Effector memory CD8-positive, alpha-beta T cell (primary cell): ENCODE data around the gene ZNF644.
A peak's percentile ranks its signal among the peaks of the same experiment; 100 is the strongest.

Experiments
- ATAC-seq: fragments of 150-1000 bp; cut with Tn5 transposase; replicated peaks from 2 replicates; pipeline ENCODE4 v1.10.0; 2021; ENCODE audit warnings: mild to moderate bottlenecking, moderate library complexity
- DNase-seq, 3 experiments: peaks; one replicate each; pipeline ENCODE4 v3.0.0; 2021
- H3K27ac Mint-ChIP-seq, 2 donors: one replicate each; pipeline ENCODE4 v1.8.0; 2022; ENCODE audit warnings: mild to moderate bottlenecking in 2 of 2, mixed read lengths in 2 of 2, moderate library complexity in 2 of 2
- H3K27me3 Mint-ChIP-seq, 2 donors: one replicate each; pipeline ENCODE4 v1.8.0; 2022; ENCODE audit warnings: mixed read lengths in 2 of 2
- H3K36me3 Mint-ChIP-seq: one replicate; pipeline ENCODE4 v1.8.0; 2022; ENCODE audit warnings: mild to moderate bottlenecking, moderate library complexity, mixed read lengths; ENCODE audit not compliant: insufficient read depth
- H3K4me1 Mint-ChIP-seq, 2 donors: one replicate each; pipeline ENCODE4 v1.8.0; 2022; ENCODE audit warnings: low read depth in 2 of 2, mixed read lengths in 2 of 2
- H3K4me3 Mint-ChIP-seq, 2 donors: one replicate each; pipeline ENCODE4 v1.8.0; 2022; ENCODE audit warnings: mild to moderate bottlenecking in 2 of 2, mixed read lengths in 2 of 2, moderate library complexity in 2 of 2
- H3K9me3 Mint-ChIP-seq, 2 donors: one replicate each; pipeline ENCODE4 v1.8.0; 2022; ENCODE audit warnings: mixed read lengths in 2 of 2

The ZNF644 gene

DNA sequence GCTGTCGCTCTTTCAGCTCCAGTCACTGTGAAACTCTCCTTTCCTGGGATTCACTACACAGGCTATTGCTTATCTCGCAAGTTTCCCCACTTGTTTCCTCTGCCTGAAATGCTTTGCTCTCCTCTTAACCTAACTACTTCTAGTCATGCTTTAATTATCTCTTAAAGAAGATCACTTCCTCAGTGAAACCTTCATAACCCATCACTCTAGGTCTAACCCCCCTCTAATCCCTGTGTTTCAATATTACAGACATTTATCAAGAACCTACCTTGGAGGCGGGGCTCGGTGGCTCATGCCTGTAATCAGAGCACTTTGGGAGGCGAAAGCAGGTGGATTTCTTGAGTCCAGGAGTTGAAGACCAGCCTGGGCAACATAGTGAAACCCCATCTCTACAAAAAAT is 16.7 kb upstream of the ZNF644 start:
- H3K36me3 Mint-ChIP-seq = no peaks in the 10 kb centered on the region
- ATAC-seq (no peak), DNase-seq (no peak)
- H3K9me3 Mint-ChIP-seq = peaks cover 0 to 5% of the 10 kb centered on the region in 2 donors
- H3K27ac Mint-ChIP-seq = no peak overlapping the region
- H3K27me3 Mint-ChIP-seq = peaks cover 0 to 6% of the 10 kb centered on the region in 2 donors
- H3K4me3 Mint-ChIP-seq = no peak overlapping the region
- H3K4me1 Mint-ChIP-seq = no peaks in the 10 kb centered on the region

DNA sequence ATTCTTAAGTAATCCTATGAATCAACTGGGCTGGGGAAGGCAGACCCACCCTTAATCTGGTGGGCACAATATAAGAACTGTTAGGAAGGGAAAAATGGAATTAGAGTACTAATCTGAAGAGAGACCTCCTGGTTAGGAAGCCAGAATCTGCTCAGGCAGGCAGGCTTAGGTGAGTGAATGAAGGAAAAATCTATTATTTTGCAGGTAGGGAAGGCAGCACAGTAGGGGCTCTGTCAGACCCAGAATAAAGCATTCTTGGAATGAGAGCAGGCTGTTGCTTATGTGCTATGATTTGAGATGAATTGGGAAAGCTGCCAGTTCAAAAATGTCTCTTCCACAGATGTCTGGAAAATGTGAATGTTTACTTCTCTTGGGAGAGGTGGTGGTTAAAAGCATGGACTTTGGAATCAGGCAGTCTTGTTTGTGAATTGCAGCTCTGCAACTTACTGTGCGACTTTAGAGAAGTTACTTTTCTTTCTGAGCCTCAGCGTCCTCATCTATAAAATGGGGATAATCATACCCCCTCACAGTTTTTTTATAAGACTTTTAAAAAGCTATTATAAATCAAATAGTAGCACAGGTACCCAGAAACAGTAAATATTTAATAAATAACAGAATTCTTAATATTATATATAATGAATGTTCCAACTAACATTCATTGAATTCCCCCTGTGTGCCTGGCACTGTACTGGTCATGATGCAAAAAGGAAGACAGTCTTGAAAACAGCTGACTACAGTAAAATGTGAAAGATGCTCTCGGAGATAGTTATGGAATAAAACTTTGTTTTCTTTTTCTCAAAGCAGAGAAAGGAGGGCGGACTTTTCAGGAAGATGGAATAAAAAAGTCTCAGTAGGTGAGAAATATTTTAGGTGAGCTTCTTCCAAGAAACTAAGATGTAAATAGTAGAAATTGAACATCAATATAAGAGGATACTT is 15.3 kb upstream of the ZNF644 start:
- Mint-ChIP-seq H3K27ac (no peak overlapping the region), H3K9me3 (peaks cover 0 to 5% of the 10 kb centered on the region in 2 donors), H3K27me3 (peaks cover 5 to 15% of the 10 kb centered on the region in 2 donors), H3K36me3 (no peaks in the 10 kb centered on the region), H3K4me1 (no peaks in the 10 kb centered on the region), H3K4me3 (no peak overlapping the region)
- ATAC-seq = no peak
- DNase-seq = no peak

DNA sequence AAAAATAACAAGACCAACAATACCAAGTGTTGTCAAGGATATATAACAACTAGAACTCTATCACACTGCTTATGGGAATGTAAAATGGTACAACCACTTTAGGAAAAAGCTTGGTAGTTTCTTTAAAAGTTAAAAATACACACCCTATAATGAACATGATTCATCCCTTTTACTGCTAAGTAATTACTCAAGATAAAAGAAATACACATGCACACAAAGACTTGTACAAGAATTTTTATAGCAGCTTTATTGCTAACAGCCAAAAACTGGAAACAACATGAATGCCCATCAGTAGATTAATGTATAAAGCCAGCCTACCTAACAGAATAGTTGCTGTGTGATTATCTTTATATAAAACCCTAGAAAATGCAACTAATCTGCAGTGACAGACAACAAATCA is 10.5 kb upstream of the ZNF644 start:
- ATAC-seq = no peak
- Mint-ChIP-seq H3K27me3 (peaks cover 26% of the 10 kb centered on the region in 2 donors), H3K9me3 (no peaks in the 10 kb centered on the region), H3K27ac (no peak overlapping the region), H3K36me3 (no peaks in the 10 kb centered on the region), H3K4me1 (no peaks in the 10 kb centered on the region), H3K4me3 (no peak overlapping the region)
- no peak for DNase-seq

DNA sequence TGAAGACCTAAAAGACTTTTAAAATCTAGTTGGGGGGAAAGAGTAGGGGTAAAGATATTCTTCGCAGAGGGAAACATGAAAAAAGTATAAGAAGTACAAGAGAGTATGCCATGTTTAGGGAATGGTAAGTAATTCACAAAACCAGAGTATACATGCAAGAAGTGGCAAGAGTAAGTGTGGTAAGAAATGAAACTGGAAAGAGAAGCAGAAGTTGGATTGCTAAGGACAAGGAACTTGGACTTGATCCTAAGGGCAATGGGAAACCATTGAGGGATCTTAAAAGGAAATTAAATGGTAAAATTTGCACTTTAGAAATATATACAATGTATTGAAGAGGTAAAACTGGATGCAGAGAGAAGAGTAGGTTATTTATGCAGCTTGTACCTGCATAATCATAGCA is 9.2 kb upstream of the ZNF644 start:
- Mint-ChIP-seq H3K4me1 (no peaks in the 10 kb centered on the region), H3K9me3 (no peaks in the 10 kb centered on the region), H3K4me3 (no peak overlapping the region), H3K27me3 (peaks cover 26% of the 10 kb centered on the region in 2 donors), H3K36me3 (no peaks in the 10 kb centered on the region), H3K27ac (no peak overlapping the region)
- DNase-seq (no peak), ATAC-seq (no peak)

- peaks cover 4 to 6% of the 10 kb centered on the region in 2 donors for H3K4me1 Mint-ChIP-seq
- H3K4me3 Mint-ChIP-seq = no peak overlapping the region
- H3K27me3 Mint-ChIP-seq = peaks cover 11 to 20% of the 10 kb centered on the region in 2 donors
- DNase-seq (no peak), ATAC-seq (no peak)
- no peaks in the 10 kb centered on the region for H3K9me3 Mint-ChIP-seq
- peaks cover 6% of the 10 kb centered on the region for H3K36me3 Mint-ChIP-seq
- H3K27ac Mint-ChIP-seq = no peak overlapping the region
Measured at GRCh38 chr1:91026777-91027176, 4.9 kb upstream of the ZNF644 start.

DNA sequence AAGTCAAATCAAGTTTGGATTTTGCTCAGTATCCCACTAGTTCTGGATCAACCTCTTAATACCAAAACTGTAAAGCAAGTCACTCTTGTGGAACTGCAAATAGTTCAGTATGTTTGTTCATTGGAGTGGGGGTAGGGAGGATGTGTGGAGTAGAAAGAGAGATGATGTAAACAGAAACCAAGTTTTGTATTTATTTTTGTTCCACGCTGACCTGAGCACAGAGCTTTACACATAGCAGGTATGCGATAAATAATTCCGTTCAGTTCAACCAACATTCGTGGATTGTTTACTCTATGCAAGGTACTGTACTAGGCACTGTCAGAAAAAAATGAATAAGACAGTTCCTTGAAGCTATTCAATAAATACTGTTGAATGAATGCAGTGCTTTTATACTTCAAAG is 4.5 kb upstream of the ZNF644 start:
- Mint-ChIP-seq H3K9me3 (no peaks in the 10 kb centered on the region), H3K4me1 (peaks cover 4 to 6% of the 10 kb centered on the region in 2 donors), H3K36me3 (peaks cover 11% of the 10 kb centered on the region), H3K4me3 (no peak overlapping the region), H3K27ac (no peak overlapping the region), H3K27me3 (peaks cover 8 to 15% of the 10 kb centered on the region in 2 donors)
- no peak for ATAC-seq
- no peak for DNase-seq

DNA sequence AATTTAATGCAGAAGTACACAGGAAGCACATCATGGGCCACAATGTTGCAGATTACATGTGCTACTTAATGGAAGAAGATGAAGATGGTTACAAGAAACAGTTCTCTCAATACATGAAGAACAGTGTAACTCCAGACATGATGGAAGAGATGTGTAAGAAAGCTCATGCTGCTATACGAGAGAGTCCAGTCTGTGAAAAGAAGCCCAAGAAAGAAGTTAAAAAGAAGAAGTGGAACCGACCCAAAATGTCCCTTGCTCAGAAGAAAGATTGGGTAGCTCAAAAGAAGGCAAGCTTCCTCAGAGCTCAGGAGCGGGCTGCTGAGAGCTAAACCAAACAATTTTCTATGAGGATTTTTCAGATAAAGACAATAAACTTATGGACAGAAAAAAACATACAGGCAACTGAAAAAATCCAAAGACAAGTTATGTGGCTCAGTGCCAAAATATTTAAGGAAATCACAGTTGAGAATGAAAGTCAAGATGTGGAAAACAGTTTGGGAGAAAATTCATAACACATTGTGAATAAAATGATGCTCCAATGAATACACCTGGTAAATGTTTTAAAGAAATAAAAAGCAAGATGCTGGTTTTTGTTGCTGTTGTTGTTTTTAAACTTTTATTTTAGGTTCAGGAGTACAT is 2.8 kb upstream of the ZNF644 start:
- H3K4me3 Mint-ChIP-seq = no peak overlapping the region
- H3K27me3 Mint-ChIP-seq = no peaks in the 10 kb centered on the region
- no peaks in the 10 kb centered on the region for H3K9me3 Mint-ChIP-seq
- peaks cover 13 to 17% of the 10 kb centered on the region in 2 donors for H3K4me1 Mint-ChIP-seq
- no peak overlapping the region for H3K27ac Mint-ChIP-seq
- DNase-seq (no peak), ATAC-seq (no peak)
- H3K36me3 Mint-ChIP-seq = peaks cover 21% of the 10 kb centered on the region

GRCh38 chr1:91022518-91022929 is 689 bp upstream of the ZNF644 start:
- Mint-ChIP-seq H3K9me3 (no peaks in the 10 kb centered on the region), H3K27ac (peak overlapping the region; percentile 98), H3K4me1 (peaks cover 24 to 38% of the 10 kb centered on the region in 2 donors), H3K4me3 (peak overlapping the region; percentile 92 to 93), H3K36me3 (peaks cover 34% of the 10 kb centered on the region), H3K27me3 (no peaks in the 10 kb centered on the region)
- ATAC-seq = no peak
- no peak for DNase-seq

- peak overlapping the region; percentile 92 to 93 for H3K4me3 Mint-ChIP-seq
- peak; percentile 59 to 66 (median 65) for DNase-seq
- peak overlapping the region; percentile 98 for H3K27ac Mint-ChIP-seq
- peaks cover 28 to 47% of the 10 kb centered on the region in 2 donors for H3K4me1 Mint-ChIP-seq
- peak; percentile 53 for ATAC-seq
- no peaks in the 10 kb centered on the region for H3K9me3 Mint-ChIP-seq
- no peaks in the 10 kb centered on the region for H3K27me3 Mint-ChIP-seq
- H3K36me3 Mint-ChIP-seq = peaks cover 39% of the 10 kb centered on the region
Measured at GRCh38 chr1:91020967-91021685, 709 bp downstream of the ZNF644 start.

GRCh38 chr1:91020486-91020885 is 1.3 kb downstream of the ZNF644 start:
- Mint-ChIP-seq H3K27ac (peak overlapping the region; percentile 98), H3K27me3 (no peaks in the 10 kb centered on the region), H3K4me3 (peak overlapping the region; percentile 92 to 93), H3K9me3 (no peaks in the 10 kb centered on the region), H3K36me3 (peaks cover 39% of the 10 kb centered on the region), H3K4me1 (peaks cover 32 to 52% of the 10 kb centered on the region in 2 donors)
- DNase-seq = no peak
- no peak for ATAC-seq

DNA sequence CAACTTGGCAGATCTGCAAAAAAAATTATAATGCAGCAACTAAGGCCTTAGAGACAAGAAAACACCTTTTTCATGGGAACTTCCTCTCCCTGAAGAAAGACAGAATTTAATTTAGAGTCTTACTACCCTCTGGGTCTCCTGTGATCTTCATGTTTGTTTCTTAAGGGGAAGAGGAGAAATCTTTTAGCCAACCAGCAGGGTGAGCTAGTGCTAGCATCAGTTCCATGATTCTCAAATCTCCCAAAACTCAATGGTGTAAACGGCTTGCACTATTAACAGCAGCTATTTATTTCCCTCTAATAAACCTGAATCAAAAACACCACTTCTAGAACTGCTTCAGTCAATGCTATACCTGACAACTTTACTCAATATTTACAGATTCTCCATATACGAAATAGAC is 3.8 kb downstream of the ZNF644 start:
- Mint-ChIP-seq H3K27me3 (no peaks in the 10 kb centered on the region), H3K4me1 (peaks cover 45 to 68% of the 10 kb centered on the region in 2 donors), H3K27ac (peak overlapping the region; percentile 51 to 68), H3K36me3 (peaks cover 39% of the 10 kb centered on the region), H3K4me3 (peak overlapping the region; percentile 66 to 92), H3K9me3 (no peaks in the 10 kb centered on the region)
- ATAC-seq (no peak), DNase-seq (no peak)

DNA sequence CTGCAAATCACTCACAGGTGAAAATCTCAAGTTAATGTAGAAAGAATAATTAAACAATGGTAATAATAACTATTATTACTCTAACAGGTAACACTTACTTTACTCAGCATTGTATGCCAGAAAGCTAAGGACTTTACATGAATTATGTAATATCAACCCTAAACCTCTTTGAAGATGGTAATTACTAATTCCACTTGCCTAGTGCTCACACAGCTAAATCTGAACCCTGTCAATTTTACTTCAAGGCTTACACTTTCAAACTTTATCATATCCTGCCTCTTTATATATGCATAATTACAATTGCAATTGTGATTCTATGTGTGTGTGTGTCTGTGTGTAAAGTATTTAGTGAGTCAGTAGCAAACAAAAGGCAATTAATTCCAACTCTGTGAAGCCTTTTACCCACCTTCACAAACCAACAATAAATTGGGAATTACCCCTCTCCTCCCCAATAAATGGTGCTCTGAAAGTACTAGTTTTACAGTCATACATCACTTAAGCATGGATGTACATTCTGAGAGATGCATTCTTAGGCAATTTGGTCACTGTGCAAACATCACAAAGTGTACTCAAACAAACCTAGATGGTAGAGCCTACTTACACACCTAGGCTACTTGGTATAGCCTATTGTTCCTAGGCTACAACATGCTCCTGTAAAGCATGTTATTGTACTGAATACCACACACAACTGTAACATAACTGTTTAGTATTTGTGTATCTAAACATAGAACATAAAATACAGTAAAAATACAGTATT is 5.9 kb downstream of the ZNF644 start:
- H3K9me3 Mint-ChIP-seq = no peaks in the 10 kb centered on the region
- ATAC-seq = no peak
- H3K27ac Mint-ChIP-seq = no peak overlapping the region
- H3K27me3 Mint-ChIP-seq = no peaks in the 10 kb centered on the region
- peaks cover 50 to 75% of the 10 kb centered on the region in 2 donors for H3K4me1 Mint-ChIP-seq
- H3K4me3 Mint-ChIP-seq = peak overlapping the region in 1 of 2 donors; percentile 40
- H3K36me3 Mint-ChIP-seq = peaks cover 29% of the 10 kb centered on the region
- no peak for DNase-seq

DNA sequence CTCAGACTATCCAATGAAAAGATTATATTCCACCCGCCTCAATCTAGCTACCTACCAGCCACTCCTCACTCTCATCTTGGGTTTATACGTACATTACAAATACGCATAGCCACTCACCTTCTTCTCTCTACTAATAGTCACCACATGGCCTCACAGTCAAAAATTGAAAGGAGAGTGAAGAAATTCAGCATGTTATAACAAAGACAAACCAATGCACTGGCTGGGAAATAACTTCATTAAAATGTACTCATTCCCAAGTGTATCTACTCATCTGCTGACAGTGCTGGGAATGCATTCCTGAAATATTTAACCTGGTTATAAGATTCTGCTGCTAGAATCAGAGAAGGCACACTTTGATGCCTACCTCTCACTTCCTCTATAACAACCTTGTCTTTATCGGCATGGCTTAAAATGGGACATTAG is 6.5 kb downstream of the ZNF644 start:
- no peak overlapping the region for H3K4me3 Mint-ChIP-seq
- H3K27ac Mint-ChIP-seq = no peak overlapping the region
- no peaks in the 10 kb centered on the region for H3K9me3 Mint-ChIP-seq
- H3K36me3 Mint-ChIP-seq = peaks cover 23% of the 10 kb centered on the region
- DNase-seq = no peak
- H3K4me1 Mint-ChIP-seq = peaks cover 47 to 75% of the 10 kb centered on the region in 2 donors
- no peak for ATAC-seq
- no peaks in the 10 kb centered on the region for H3K27me3 Mint-ChIP-seq
